ENCODE results near the gene VHLL. TPM values are rescaled to one million over a fixed set of nuclear protein-coding genes. Genes with fewer than 3 reads are reported as not detected.
A peak's percentile ranks its signal among the peaks of the same experiment; 100 is the strongest.

The VHLL gene
- total and polyA plus RNA-seq, 2 of the 13 experiments (the other 11 are each of a cell fraction or from before 2014, with no cell fraction given) = 0.24 TPM; not detected in 1

GRCh38 chr1:156338180-156338976 lies 39.3 kb upstream of the VHLL start, which contains the start of the genes CCT3 and TSACC (continued):
- peak; percentile 41 for TF ChIP-seq UBTF (CRISPR knock-in tag; IDR thresholded peaks at IDR 0.05)
- TF ChIP-seq ZNF232 (CRISPR knock-in tag; IDR thresholded peaks at IDR 0.05; ENCODE audit: borderline replicate concordance) = peak; percentile 18; the same call in 1 of the 2 replicates
- TF ChIP-seq AGO2 (optimal IDR thresholded peaks at IDR 0.05; ENCODE audit: low read depth, low read length) = no peak
- TF ChIP-seq ZNF350 (CRISPR knock-in tag; IDR thresholded peaks at IDR 0.05; ENCODE audit: borderline replicate concordance, low read depth) = peak; percentile 61; the same call in 1 of the 2 replicates
- TF ChIP-seq ATF2 (CRISPR knock-in tag; IDR thresholded peaks at IDR 0.05) = no peak
- TF ChIP-seq ZNF230 (CRISPR knock-in tag; IDR thresholded peaks at IDR 0.05) = no peak
- no peak for TF ChIP-seq SNAI1 (CRISPR knock-in tag; IDR thresholded peaks at IDR 0.05; ENCODE audit: borderline replicate concordance)
- TF ChIP-seq ARNT (IDR thresholded peaks at IDR 0.05) = no peak
- no peak for TF ChIP-seq TGIF2 (CRISPR knock-in tag; IDR thresholded peaks at IDR 0.05)
- no peak for TF ChIP-seq ZNF251 (CRISPR knock-in tag; IDR thresholded peaks at IDR 0.05)
- no peak for TF ChIP-seq SYNCRIP (IDR thresholded peaks at IDR 0.05; ENCODE audit: insufficient read depth, low read depth, low read length)
- 0 out of 2 replicates have a peak, but pooled peaks have one; percentile 15 for TF ChIP-seq ZNF510 (CRISPR knock-in tag; IDR thresholded peaks at IDR 0.05; ENCODE audit: low read depth)
- TF ChIP-seq SMAD9 (CRISPR knock-in tag; IDR thresholded peaks at IDR 0.05) = no peak
- no peak for TF ChIP-seq ZZZ3 (CRISPR knock-in tag; IDR thresholded peaks at IDR 0.05; ENCODE audit: borderline replicate concordance)
- no peak for TF ChIP-seq CERS6 (CRISPR knock-in tag; IDR thresholded peaks at IDR 0.05)
- TF ChIP-seq ZNF530 (CRISPR knock-in tag; IDR thresholded peaks at IDR 0.05; ENCODE audit: low read depth) = no peak
- TF ChIP-seq ZNF329 (CRISPR knock-in tag; IDR thresholded peaks at IDR 0.05; ENCODE audit: low read depth) = no peak
- no peak for TF ChIP-seq ZNF816 (CRISPR knock-in tag; IDR thresholded peaks at IDR 0.05; ENCODE audit: borderline replicate concordance)
- peak; percentile 71 for TF ChIP-seq RBM22 (optimal IDR thresholded peaks at IDR 0.05; ENCODE audit: low read length)
- TF ChIP-seq U2AF1 (optimal IDR thresholded peaks at IDR 0.05; ENCODE audit: low read depth, low read length) = no peak
- no peak for TF ChIP-seq ZNF678 (CRISPR knock-in tag; IDR thresholded peaks at IDR 0.05)
- TF ChIP-seq THAP9 (CRISPR knock-in tag; IDR thresholded peaks at IDR 0.05; ENCODE audit: borderline replicate concordance) = peak; percentile 72
- no peak for TF ChIP-seq MED13 (CRISPR knock-in tag; IDR thresholded peaks at IDR 0.05)
